ENCODE results near the gene RD3L. TPM values are rescaled to one million over a fixed set of nuclear protein-coding genes. Genes with fewer than 3 reads are reported as not detected.

The RD3L gene
- total and polyA plus RNA-seq, 11 donors = 4.3 to 42.5 (median 25.5) TPM

- intact Hi-C loops (cut with DNase I) = no loop called here
- ATAC-seq (no peak), DNase-seq (peak in 1 of 5 donors; percentile 25)
- Histone ChIP-seq H3K27me3 (no peaks in the 10 kb centered on the region), H3K4me3 (no peak overlapping the region), H3K4me1 (peaks cover 6 to 34% (median 14%) of the 10 kb centered on the region in 12 donors), H3K9me3 (no peaks in the 10 kb centered on the region), H3K36me3 (no peaks in the 10 kb centered on the region), H3K27ac (no peak overlapping the region)
- TF ChIP-seq CTCF (IDR thresholded peaks at IDR 0.05) = no peak
- TF ChIP-seq POLR2A (IDR thresholded peaks at IDR 0.05) = no peak
- WGBS, 4 donors = 54 to 77% (median 66%) methylated on average over 8 to 26 of the region's 26 CpGs
Measured at GRCh38 chr14:103894034-103894722, 48.2 kb downstream of the RD3L start.

GRCh38 chr14:103892247-103892646 lies 50.1 kb downstream of the RD3L start:
- no peaks in the 10 kb centered on the region for H3K36me3 ChIP-seq
- no peaks in the 10 kb centered on the region for H3K9me3 ChIP-seq
- no peak overlapping the region for H3K27ac ChIP-seq
- intact Hi-C loops (cut with DNase I) = no loop called here
- H3K4me1 ChIP-seq = peaks cover 6 to 26% (median 14%) of the 10 kb centered on the region in 12 donors
- no peaks in the 10 kb centered on the region for H3K27me3 ChIP-seq
- TF ChIP-seq POLR2A (IDR thresholded peaks at IDR 0.05) = no peak
- no peak for TF ChIP-seq CTCF (IDR thresholded peaks at IDR 0.05)
- no peak overlapping the region for H3K4me3 ChIP-seq
- ATAC-seq (no peak), DNase-seq (peak in 1 of 5 donors; percentile 6)
- 90 to 95% (median 93%) methylated on average over 8 of the region's 8 CpGs for WGBS, 4 donors

GRCh38 chr14:103891667-103892215 lies 50.6 kb downstream of the RD3L start:
- 88 to 92% (median 90%) methylated on average over 13 to 15 of the region's 15 CpGs for WGBS, 4 donors
- H3K9me3 ChIP-seq = no peaks in the 10 kb centered on the region
- intact Hi-C loops (cut with DNase I) = no loop called here
- no peaks in the 10 kb centered on the region for H3K27me3 ChIP-seq
- H3K36me3 ChIP-seq = no peaks in the 10 kb centered on the region
- ATAC-seq (no peak), DNase-seq (peak in 1 of 5 donors; percentile 13)
- TF ChIP-seq CTCF (IDR thresholded peaks at IDR 0.05) (no peak), POLR2A (IDR thresholded peaks at IDR 0.05) (no peak)
- peak overlapping the region in 1 of 12 donors; percentile 39 for H3K27ac ChIP-seq
- peaks cover 6 to 26% (median 14%) of the 10 kb centered on the region in 12 donors for H3K4me1 ChIP-seq
- no peak overlapping the region for H3K4me3 ChIP-seq

GRCh38 chr14:103890821-103891666 lies 51.3 kb downstream of the RD3L start:
- Histone ChIP-seq H3K4me3 (no peak overlapping the region), H3K27ac (peak overlapping the region in 1 of 12 donors; percentile 39), H3K36me3 (no peaks in the 10 kb centered on the region), H3K9me3 (no peaks in the 10 kb centered on the region), H3K4me1 (peaks cover 6 to 28% (median 14%) of the 10 kb centered on the region in 12 donors), H3K27me3 (no peaks in the 10 kb centered on the region)
- intact Hi-C loops (cut with DNase I) = no loop called here
- DNase-seq = peak in 1 of 5 donors; percentile 29
- TF ChIP-seq CTCF (IDR thresholded peaks at IDR 0.05) = no peak
- TF ChIP-seq POLR2A (IDR thresholded peaks at IDR 0.05) = no peak
- peak in 3 of 4 donors; percentile 11 to 58 (median 13) for ATAC-seq
- WGBS, 4 donors = 52 to 72% (median 54%) methylated on average over 13 to 18 of the region's 18 CpGs

All from heart left ventricle (tissue), 16 donors.